Testis (tissue), 2 donors: ENCODE results near the gene TAB2.

Experiments
- POLR2A ChIP-seq: fragments of 450-650 bp; IDR thresholded peaks from one replicate; pipeline ENCODE4 v1.6.1; 2017; ENCODE audit warnings: antibody characterized with exemption, mild to moderate bottlenecking, moderate library complexity
- TF ChIP-seq, protein P1 (sequence below), 3 experiments: fragments of 450-650 bp in 2 of 3; fragments of 200-600 bp in 1 of 3; sonication (generic) in 1 of 3; IDR thresholded peaks; one replicate each; pipeline ENCODE4 v1.5.1; 2016 to 2019; ENCODE audit warnings: antibody characterized with exemption in 3 of 3, mild to moderate bottlenecking in 2 of 3, moderate library complexity in 1 of 3

DNA sequence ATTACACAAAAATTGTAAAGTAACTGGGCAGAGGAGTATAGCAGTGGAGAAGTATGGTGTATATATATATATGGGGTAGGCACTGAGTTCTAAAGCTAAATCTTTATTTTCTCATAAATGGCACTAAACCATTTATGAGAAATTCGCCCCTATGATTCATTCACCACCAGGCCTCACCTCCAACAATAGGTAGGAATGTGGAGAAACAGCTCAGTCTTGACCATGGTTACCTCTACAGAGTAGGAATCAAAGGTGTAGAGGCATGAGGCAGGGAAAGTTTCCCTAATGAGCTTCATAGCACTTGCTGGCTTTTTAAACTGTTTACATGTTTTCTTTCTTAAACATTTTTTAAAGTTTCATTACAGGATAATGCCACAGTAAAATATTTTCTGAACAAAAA lies 45.6 kb downstream of the TAB2 start:
- no peak for TF ChIP-seq POLR2A
- TF ChIP-seq, protein P1, sequence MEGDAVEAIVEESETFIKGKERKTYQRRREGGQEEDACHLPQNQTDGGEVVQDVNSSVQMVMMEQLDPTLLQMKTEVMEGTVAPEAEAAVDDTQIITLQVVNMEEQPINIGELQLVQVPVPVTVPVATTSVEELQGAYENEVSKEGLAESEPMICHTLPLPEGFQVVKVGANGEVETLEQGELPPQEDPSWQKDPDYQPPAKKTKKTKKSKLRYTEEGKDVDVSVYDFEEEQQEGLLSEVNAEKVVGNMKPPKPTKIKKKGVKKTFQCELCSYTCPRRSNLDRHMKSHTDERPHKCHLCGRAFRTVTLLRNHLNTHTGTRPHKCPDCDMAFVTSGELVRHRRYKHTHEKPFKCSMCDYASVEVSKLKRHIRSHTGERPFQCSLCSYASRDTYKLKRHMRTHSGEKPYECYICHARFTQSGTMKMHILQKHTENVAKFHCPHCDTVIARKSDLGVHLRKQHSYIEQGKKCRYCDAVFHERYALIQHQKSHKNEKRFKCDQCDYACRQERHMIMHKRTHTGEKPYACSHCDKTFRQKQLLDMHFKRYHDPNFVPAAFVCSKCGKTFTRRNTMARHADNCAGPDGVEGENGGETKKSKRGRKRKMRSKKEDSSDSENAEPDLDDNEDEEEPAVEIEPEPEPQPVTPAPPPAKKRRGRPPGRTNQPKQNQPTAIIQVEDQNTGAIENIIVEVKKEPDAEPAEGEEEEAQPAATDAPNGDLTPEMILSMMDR (IDR thresholded peaks at IDR 0.05) = no peak
